SH-SY5Y (cell line): ENCODE results near the gene SPTBN4.

Experiments used
- GATA2 ChIP-seq: IDR thresholded peaks from 2 replicates; pipeline ENCODE4 v1.6.1; 2011; ENCODE audit warnings: mild to moderate bottlenecking, low read depth, low read length
- GATA3 ChIP-seq: IDR thresholded peaks from 2 replicates; pipeline ENCODE4 v1.6.1; 2011; ENCODE audit warnings: low read depth, mild to moderate bottlenecking, low read length, moderate library complexity

- TF ChIP-seq GATA2 (no peak), GATA3 (no peak)
Observed at GRCh38 chr19:40450664-40451063, 16.1 kb upstream of the SPTBN4 start.
